ENCODE results near the gene AOPEP.

Gene AOPEP

DNA sequence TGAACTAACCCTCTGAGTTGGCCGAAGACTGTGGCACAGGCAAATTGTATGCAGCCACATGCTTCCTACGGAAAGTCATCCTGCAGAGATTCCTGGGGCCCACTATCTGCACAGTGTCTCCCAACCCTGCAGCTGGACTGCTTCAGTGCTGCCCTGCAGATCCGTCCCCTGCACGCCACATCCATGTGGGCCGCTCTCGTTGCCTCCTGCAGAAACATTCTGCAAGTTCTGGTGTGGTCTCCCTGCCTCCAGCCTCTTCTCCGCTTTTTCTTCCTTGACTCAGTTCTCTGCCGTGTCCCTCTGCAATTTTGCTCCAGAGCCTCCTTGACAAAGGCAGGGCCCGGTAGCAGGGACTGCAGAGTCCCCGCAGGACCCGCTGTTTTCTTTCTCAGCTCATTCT, 249.0 kb downstream of the AOPEP start:
- no peak for DNase-seq

DNA sequence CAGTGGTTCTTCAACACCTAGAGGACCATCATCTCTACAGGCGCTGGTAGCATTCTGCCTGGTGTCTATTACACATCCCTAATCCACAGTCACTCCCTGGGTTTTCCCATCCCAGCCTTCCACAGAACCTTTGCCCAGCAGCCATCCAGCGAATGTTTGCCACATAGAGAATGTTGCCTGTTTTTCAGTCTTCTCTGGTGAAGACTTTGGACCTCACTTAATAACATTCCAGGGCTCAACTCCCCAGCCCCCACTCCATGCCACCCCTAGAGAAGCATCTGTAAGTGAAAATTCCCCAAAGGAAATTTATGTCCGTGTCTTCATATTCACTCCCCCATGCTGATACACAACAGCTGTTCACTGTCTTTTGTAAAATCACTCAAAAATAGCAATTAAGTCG, 249.6 kb downstream of the AOPEP start:
- DNase-seq: peak; percentile 28

DNA sequence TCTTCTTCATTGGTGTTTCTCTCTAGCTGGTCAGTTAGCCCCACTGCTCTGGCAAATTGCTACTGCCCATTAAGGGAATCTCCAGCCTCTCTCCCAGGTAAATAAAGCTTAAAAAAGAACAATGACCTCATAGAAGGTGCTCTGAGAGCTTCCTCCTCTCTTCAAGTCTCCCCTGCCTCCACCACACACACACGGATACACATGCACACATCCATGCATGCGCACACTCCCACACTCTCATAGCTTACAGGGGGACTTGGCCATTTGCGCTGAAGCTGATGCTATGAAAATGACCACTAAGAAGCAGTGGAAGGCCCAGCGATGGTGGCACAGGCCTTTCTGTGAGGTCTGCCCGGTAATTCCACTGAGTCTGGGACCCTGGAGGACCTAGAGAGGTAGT, 250.9 kb downstream of the AOPEP start:
- no peak for DNase-seq

DNA sequence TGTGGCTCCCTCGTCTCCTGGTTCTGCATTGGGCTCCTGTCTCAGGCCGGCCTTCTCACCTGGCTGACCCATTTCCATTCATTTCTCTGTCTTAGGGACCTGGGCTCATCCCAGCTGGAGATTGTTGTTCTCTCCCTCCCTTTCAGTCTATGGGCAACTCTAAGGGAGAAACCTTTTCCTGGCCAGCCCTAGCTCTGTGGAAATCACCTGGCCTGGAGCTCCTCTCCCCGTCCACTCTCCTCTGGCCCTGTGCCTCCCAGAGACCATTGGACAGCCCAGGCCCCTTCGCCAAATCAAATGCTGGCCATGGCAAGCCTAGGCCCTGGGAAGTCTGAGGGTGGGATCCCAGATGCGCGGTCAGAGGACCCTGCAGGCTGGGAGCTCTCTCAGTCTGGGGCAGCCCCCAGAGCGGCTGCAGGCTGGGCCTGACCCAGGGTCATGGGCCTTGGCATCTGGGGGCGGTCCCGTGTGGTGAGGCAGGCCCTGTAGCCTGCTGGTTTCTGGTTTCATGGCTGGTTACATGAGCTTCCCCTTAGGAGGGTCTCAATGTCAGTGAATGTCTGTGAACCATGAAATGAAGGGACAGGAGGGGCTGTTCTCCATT, 253.5 kb downstream of the AOPEP start:
- no peak for DNase-seq

DNA sequence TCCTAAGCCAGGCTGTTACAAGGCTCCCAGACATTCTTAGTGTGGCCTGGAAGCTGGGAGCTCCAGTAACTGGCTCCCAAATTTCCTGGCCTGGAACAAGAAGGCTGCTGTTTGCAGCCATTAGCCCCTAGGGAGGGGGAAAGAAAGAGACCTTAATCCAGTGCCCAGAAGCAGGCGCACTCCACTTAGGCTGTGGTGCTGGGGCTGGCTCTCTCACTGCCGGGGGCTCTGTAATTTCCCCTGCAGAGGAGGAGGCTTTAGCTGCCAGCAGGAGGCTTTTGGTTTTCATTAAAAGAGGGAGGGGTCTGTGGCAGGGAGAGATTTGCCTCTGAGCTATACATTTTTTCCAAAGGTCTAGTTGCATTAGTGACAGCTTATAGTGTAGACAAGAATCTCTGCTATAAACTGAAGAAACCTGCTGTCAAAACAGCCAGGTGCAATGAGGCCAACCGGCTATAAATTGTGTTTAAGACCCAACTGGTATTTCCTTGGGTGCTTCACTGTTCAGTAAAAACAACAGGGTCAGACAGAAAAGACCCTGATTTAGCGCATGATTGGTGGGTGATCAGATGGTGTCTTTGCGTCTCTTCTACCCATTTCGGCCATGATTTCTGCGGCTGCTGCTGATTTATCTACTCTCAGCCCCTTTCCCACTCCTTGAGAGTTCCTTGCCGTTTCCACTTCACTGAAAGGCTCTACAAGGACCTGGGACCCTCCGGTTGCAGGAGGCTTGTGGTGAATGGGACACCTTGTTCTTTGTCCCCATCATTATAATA, 254.6 kb downstream of the AOPEP start:
- DNase-seq: peak; percentile 75

DNA sequence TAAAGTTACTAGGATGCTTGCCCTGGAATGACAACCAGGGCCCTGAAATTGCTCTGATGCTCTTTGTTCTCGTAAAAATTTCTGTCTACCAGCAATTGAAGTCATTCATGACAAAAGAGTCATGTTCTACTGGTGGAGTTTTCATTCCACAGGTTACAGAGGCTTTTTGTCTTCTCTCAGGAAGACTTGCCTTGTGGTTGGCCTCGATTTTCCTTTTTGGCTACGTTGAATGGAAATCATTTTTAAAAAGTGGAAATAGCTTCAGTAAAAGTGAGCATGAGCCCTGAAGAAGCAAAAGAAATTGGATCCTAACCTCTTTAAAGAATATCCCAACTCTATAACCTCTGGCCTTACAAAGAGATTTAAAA, 255.2 kb downstream of the AOPEP start:
- DNase-seq: no peak

DNA sequence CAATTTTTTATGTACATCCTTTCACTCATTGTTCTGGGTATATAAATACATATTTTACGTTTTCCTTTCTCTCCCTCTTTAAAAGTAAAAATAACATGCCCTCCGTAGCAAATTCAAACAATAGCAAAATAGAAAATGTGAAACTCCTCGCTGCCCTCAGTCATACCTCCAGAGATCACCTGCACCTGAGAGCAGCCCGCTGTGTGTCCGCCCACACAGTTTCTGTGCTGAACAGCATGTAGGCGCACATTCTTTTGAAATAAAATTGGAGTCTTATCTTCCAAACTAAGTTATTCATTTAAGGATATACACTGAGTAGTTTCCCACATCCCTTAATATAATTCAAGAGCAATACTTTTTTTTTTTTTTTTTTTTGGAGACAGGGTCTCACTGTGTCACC, 255.7 kb downstream of the AOPEP start:
- DNase-seq: no peak

DNA sequence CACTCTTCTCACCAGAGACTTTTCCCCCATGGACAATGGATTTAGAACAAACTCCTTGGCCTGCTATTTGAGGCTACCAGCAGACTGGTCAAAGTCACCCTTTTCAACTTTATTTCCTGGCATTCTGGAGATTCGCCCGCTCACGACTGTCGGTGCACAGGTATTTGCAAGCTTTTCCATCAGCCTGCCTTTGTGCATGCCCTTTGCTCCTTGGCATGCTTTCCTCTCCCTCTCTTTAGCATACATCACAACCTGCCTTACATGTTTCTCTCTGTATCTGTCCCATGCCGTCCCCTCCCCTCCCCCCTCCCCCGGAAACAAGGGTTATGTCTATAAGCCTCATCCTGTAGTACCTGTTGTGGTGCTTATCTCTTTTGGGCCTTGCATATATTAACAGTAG, 257.1 kb downstream of the AOPEP start:
- DNase-seq: no peak

DNA sequence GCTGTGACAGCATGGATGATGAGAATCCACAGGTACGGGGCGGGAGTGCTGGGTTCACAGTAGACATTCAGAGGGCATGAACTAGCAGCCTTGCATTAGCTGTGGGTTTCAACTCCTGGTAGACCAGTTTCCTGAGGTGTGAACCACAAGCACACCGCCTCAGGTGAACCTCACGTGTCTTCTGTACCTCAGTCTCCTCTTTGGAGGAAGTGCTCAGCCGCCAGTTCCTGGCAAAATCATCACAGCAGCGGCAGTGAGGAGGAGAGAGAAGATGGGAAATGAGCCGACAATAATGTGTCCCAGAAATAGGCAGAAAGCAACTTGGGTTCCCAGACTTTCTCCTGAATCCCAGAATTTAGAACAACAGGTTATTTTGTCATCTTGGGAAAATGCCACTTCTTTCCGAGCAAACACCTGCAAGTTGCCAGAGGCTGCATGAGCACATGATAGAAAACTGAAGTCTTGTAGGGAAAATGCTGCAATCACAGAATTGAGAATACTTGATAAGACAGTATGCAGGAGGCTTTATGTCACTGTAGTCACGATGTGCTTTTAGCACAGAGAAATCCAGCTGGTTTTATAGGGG, 258.5 kb downstream of the AOPEP start:
- no peak for DNase-seq

DNA sequence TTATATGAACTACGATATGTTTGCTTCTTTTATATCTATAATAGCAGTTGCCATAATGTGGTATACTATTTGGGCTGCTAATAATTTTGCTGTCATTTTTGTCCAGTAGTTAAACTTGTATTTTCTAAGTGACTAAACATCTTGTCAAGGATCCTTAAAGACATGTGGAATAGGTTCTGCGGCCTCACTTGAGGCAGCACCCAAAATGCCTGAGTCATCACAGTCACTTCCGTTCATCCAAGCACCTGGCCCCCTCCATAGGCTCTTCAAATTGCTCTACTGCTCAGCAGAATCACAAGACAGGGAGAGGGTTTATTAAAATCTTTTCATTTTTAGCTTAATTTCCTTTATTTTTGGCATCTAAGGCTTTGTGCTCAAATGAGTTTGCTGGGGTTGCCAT, 259.1 kb downstream of the AOPEP start:
- no peak for DNase-seq

DNA sequence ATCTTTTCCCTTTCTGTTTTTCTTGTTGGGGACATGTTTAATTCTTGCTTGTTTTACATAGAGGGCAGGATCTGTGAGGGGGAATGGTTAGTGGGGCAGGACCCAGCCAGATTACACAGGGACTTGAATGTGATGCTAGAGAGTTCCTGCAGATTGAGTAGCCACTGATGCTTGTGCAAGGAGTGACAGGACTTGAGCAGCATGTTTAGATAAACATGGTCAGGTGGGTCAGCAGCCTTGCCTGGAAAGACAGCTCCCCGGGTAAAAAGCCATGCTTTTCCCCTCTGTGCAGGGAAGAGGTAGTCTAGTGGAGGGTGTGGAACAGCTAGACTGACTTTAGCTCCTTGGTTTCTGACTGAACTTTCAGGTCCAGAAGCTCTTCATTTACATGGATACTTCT, 261.2 kb downstream of the AOPEP start:
- no peak for DNase-seq

DNA sequence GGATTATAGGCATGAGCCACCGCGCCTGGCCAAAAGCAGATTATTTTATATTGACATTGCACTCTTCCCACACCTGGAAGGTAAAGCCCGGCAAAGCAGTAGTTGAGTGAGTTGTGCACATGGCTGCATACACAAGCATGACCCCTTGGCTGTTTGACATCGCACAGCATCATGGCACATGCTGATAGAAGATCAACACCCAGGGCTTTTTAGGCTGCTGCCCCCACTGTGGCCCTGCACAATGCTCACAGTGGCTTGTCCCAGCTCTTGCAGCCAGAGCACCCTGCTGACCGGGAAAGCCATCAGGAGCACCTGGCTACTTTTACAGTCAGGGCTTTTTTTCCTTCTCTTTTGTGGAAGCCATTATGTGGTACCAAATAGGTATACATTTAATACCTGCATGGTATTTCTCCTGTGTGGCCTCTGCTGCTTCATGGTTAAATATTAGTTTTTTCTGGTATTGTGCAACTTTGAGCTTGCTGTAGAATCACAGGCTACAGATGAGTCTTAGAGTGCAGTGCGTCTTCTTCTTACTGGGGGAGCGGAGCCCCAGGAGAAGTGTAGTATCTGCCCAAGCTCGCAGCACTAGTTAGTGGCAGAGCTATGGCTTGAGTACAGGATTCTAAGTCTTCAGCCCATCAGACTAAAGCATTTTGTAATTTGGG, 264.5 kb downstream of the AOPEP start:
- DNase-seq: no peak

DNA sequence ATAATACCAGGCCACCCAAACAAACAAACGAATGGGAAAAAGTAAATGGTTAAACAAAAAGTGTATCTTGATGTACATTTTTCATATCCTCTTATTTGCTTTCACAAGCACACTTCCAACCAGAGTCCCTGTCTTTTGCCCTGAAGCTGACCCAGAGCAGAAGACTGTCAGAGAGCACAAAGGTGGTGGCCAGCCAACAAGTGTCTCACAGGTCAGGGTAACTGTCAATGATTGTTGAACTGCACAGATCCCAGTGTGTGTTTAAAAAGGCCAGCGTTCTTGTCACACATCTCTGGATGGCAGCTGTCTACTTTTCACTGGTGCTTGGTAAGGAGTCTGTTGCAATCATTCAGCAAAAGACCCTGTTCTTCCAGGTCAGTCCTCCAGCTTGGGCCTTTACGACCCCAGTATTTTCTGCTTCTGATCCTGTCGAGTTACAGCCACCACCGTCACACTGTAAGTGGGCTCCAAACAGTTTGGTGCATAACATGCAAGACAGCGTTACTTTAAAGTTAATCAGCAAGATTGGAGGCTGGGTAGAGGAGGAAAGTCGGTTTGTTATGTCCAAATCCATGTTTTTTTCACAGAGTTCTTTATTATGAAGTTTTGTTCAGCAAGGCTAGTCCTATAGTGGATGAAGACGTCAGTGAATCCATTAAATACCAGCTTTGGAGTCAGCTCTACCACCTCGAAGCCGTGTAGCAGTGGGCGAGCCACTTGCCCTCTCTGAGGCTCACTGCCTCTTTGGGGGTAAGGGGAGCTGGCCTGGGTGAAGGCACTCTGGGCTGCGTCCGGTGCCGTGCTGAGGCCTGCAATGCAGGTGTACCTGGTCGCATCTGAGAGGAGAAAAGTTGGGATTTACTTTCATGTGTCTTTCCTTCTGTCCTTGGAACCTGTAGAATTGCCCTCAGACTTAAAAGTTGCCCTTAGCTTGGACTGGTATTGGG, 265.7 kb downstream of the AOPEP start:
- no peak for DNase-seq

DNA sequence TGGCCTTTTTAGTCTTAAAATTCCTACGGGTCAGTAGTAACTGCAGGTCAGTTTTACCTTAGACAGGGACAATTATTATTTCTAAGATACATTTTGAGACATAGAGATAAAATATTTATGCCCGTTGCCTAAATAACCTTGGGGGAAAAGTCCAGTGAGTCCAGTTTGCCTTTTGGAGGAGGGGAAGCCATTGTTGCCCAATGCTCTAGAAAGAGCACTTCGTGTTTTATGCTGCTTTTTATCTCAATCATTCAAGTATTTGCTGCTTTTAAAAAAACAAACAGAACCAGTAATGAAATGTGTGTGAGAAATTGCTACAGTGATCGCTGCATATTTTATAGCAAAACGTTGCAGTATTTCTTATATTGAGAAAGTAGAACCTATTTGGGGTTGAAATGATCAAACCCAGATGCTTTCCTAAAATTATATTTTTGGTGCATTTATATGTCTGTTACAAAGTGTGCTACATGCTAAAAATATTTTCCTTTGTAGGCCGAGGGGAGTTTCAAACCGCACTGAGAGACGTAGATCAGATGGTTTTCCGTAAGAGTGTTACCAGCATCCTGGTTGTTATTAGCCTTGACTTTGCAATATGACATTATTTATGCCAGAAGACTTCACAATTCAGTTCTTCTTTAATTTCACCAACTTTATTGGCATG, 266.8 kb downstream of the AOPEP start:
- DNase-seq: no peak

DNA sequence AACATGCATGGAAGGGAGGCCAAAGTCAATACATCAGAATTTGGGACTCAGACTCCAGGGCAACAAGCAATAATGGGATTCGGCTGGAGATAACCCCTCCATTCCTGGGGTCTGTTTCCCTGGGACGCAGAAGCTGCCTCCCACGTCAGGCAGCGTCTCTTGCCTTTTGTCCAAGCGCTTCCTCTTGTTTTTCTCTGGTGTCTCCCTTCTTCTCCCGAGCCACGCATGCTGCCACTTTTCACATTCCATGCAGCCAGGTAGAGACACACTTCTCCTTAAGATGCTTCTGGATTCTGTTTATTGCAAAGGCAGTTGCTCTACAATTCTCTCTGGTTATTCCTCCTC, 267.3 kb downstream of the AOPEP start:
- DNase-seq: no peak

DNA sequence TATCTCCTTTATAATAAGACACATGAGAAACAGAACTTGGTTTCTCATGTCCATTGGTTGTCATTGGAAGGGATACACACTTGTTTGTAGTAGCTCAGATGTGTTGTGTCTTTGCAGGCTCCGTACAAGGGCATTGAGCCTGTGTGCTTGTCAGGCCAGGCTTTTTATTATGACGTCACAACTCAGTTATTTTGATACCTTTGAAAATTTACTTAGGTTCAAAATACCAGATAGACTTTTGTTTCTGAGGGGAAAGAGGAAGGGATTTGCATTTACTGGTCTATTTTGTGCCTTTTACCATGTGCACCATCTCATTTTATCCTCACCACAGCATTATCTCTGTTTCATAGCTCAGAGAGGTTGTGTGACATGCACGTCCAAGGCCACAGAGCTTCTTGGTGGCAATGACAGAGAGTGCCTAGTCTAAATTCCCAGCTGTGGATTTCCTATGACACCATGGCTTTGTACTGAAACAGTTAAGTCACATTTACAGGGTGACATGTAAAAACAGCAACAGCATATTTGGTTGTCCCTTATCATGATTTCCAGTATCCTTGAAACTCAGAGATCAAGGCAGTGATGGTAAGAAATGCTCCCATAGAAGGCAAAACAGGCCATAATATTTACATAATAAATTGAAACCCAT, 268.7 kb downstream of the AOPEP start:
- no peak for DNase-seq

DNA sequence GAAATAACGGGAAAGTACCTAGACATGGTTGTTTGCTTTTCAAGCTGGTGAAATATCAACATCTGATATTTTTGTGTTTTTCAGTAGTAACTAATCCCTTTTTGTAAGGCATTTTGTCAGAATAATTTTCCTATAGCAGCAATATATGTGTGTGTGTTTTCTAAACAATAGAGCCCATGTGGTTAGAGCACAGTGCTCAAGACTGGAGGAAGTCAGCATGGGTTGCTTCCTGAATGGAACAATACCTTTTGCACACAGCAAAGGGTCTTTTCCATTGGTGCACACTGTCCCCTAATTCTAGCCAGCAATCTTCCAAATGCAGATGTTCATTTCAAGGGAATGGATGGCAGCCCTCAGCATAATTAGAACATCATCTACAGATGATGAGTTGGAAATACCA, 270.1 kb downstream of the AOPEP start:
- DNase-seq: peak; percentile 29

DNA sequence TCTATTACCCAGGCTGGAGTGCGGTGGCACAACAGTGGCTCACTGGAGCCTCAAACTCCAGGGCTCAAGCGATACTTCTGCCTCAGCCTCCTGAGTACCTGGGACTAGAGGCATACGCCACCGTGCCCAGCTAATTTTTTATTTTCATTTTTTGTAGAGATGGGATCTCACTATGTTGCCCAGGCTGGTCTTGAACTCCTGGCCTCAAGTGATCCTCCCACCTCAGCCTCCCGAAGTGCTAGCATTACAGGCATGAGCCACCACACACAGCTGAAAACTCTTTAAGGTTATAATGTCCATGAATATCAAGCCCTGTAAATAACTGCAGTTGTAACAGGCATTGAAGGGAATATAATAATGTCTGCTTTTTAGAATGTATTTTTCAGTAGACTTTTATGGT, 271.2 kb downstream of the AOPEP start:
- no peak for DNase-seq

DNA sequence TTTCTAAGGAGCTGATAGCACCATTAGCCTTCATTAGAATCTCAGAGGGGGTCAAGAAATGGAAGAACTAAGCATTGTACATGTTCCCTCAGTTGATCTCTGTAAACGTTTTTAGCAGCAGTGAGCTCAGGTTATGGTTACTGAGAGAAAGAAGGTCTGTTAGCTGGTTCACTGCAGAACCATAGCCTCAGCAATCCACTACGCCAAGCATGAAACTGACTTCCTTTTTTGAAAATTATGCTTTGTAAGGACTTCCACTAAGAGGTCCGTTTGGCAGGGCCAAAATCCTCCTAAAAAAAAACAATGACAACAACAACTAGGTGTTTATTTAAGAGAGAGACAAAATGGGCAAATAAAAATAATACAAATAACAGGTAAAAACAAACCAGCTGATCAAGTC, 273.3 kb downstream of the AOPEP start:
- DNase-seq: no peak

DNA sequence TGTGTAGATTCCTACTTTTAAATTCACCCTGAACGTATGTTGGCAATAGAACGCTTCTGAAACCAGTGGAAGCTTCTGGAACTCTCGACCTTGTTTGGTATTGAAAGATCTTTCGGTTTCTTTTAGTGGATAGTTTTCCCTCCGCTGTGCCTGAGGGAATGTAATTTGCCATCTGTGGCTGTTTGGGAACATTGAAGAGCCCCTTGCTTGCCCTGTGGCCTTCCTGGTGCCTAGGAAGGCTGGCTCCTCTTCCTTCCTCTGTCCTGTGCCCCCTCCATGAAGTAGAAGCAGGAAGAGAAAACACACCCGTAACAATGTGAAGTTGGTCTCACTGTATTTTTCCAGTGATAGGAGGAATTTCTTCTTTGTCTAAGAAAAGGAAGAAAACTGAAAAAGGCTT, 274.3 kb downstream of the AOPEP start:
- DNase-seq: no peak

DNA sequence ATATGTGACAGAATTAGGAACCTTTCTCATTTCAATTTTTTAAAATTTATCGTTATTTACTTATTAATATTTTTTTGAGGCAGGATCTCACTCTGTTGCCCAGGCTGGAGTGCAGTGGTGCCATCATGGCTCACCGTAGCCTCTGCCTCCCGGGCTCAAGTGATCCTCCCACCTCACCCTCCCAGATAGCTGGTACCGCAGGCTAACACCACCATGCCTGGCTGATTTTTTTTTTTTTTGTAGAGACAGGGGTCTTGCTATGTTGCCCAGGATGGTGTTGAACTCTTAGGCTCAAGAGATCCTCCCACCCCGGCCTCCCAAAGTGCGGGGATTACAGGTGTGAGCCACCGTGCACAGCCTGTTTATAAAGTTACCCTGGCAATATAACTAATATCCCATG, 275.2 kb downstream of the AOPEP start:
- DNase-seq: no peak
